Measurements from ENCODE around the gene TTLL6. TPM values are rescaled to one million over a fixed set of nuclear protein-coding genes. Genes with fewer than 3 reads are reported as not detected.

TTLL6 gene
- total and polyA plus RNA-seq, 8 donors, result 0.35 to 2.4 (median 1.4) TPM

DNA sequence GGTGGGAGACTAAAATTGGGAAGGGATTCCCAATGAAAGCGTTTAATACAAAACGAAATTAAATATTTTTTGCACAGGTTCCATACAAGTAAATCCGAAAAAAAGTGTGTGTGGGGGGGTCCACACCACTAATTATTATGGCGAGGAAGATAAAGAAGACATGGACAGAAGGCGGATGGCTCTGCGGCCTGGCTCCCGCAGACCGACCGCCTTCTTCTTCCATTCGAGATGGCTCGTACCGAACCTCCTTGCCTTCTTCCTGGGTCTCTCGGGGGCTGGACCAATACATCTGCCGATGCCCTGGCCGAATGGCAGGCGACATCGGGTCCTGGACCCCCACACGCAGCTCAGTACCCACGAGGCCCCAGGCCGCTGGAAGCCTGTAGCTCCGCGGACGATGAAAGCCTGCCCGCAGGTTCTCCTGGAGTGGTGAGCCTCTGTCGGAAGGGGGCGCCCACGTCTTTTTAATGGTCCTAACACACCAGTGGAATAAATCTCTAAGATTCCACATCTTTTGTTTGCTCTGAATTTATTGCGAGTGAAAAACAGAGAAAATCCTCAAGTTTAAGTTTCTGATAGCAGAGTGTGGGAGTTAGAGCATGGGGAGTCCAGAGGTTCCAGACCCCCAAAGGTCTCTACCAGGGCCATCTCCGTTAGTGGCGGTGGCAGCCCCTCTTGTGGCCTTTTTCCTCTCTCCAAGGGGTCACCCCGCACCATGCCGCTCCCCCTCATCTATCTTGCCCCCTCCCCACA is 92.6 kb downstream of the TTLL6 start:
- TF ChIP-seq, protein P1, sequence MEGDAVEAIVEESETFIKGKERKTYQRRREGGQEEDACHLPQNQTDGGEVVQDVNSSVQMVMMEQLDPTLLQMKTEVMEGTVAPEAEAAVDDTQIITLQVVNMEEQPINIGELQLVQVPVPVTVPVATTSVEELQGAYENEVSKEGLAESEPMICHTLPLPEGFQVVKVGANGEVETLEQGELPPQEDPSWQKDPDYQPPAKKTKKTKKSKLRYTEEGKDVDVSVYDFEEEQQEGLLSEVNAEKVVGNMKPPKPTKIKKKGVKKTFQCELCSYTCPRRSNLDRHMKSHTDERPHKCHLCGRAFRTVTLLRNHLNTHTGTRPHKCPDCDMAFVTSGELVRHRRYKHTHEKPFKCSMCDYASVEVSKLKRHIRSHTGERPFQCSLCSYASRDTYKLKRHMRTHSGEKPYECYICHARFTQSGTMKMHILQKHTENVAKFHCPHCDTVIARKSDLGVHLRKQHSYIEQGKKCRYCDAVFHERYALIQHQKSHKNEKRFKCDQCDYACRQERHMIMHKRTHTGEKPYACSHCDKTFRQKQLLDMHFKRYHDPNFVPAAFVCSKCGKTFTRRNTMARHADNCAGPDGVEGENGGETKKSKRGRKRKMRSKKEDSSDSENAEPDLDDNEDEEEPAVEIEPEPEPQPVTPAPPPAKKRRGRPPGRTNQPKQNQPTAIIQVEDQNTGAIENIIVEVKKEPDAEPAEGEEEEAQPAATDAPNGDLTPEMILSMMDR (IDR thresholded peaks at IDR 0.05), result peak; percentile 62 to 71
- ATAC-seq (peak; percentile 93), DNase-seq (peak; percentile 68 to 87 (median 80))
- H3K36me3 ChIP-seq, result no peaks in the 10 kb centered on the region
- peaks cover 98 to 100% of the 10 kb centered on the region in 2 donors for H3K27me3 ChIP-seq
- no peaks in the 10 kb centered on the region for H3K9me3 ChIP-seq
- no peak overlapping the region for H3K27ac ChIP-seq
- intact Hi-C loops (cut with DNase I), result loop anchor here in 1 of 2 donors (5.0 to 10.0 kb wide), 2 partner anchors 70 to 153 kb away; no protein-coding TSS in a partner anchor
- peaks cover 9 to 32% of the 10 kb centered on the region in 2 donors for H3K4me1 ChIP-seq
- no peak overlapping the region for H3K4me3 ChIP-seq

DNA sequence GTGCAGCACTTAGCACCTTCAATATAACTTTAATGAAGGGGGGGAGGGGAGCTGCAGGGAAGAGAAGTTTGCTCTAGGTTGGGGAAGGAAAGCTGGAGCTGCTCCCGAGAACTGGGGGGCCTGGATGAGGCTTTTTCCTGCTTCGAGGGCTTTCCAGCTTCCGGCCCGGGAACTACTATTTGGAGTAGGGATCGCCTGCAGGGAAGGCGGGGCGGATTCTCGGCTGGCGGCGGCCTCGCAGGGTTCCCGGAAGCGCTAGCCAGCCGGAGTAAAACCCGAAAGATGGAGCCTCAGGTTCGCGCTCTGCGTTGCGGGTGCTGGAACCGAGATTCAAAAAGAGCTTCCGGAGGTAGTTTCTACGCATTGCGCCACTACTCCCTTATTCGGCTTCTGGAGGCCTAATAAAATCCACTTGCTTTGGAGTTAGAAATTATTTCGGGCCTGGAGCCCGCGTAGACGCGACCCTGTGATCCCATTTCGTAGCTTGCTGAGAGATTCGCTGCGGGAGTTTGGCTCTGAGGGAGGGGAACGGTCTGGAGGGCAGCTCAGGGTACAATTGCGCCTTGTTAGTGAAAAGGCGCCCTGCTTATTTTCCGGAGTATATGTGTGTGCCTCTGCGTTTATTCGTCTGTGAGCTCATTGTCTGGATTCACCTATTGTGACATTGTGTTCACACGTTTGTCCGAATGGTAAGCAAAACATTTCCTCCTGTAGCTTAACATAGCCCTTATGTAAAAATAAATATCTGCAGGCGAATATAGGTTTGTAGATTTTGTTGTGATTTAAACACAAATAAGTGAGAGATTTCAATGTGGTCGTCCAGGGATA is 93.4 kb downstream of the TTLL6 start:
- Histone ChIP-seq H3K27me3 (peaks cover 99 to 100% of the 10 kb centered on the region in 2 donors), H3K4me1 (peaks cover 9 to 35% of the 10 kb centered on the region in 2 donors), H3K9me3 (no peaks in the 10 kb centered on the region), H3K4me3 (no peak overlapping the region), H3K36me3 (no peaks in the 10 kb centered on the region), H3K27ac (no peak overlapping the region)
- DNase-seq (no peak), ATAC-seq (no peak)
- TF ChIP-seq, protein P1 (IDR thresholded peaks at IDR 0.05), result no peak
- intact Hi-C loops (cut with DNase I), result loop anchor here in 1 of 2 donors (10.0 kb wide), 1 partner anchor 71 kb away; no protein-coding TSS in a partner anchor

DNA sequence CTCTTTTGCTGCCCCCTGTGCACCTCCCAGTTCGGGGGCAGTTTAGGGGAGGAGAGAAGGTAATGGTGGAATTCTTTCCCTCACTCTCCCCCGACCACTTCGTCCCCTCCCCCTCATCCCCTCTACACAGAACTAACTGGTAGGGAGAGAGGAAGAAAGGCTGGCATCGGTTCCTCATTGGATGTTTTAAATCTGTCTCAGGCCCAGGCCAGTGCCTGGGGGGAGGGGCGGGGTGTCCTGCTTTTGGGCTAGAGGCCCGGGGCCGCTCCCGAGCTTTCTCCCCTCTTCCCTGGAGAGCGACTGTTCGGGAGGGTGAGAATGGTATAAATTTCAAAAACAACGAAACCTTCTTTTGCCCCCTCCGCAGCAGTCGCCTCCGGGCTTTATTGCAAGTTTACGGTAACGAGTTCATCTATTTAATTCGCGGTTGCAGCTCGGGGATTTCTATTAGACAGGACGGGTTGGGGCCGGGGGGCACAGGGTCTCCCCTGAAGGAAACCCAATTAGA is 94.1 kb downstream of the TTLL6 start, which contains the start of gene PRAC2:
PRAC2 (plus strand) TSS at position 271 of the 508 bp plus-strand sequence. CDS start 1,226 bp downstream, outside the sequence.
- TF ChIP-seq, protein P1 (IDR thresholded peaks at IDR 0.05), result no peak
- ATAC-seq (no peak), DNase-seq (no peak)
- Histone ChIP-seq H3K4me1 (peaks cover 9 to 34% of the 10 kb centered on the region in 2 donors), H3K9me3 (no peaks in the 10 kb centered on the region), H3K27ac (no peak within 1 kb of the TSS), H3K4me3 (no peak within 1 kb of the TSS), H3K27me3 (peaks cover 99 to 100% of the 10 kb centered on the region in 2 donors), H3K36me3 (no peaks in the 10 kb centered on the region)
- intact Hi-C loops (cut with DNase I), result loop anchor here in 1 of 2 donors (10.0 kb wide), 1 partner anchor 72 kb away; no protein-coding TSS in a partner anchor

DNA sequence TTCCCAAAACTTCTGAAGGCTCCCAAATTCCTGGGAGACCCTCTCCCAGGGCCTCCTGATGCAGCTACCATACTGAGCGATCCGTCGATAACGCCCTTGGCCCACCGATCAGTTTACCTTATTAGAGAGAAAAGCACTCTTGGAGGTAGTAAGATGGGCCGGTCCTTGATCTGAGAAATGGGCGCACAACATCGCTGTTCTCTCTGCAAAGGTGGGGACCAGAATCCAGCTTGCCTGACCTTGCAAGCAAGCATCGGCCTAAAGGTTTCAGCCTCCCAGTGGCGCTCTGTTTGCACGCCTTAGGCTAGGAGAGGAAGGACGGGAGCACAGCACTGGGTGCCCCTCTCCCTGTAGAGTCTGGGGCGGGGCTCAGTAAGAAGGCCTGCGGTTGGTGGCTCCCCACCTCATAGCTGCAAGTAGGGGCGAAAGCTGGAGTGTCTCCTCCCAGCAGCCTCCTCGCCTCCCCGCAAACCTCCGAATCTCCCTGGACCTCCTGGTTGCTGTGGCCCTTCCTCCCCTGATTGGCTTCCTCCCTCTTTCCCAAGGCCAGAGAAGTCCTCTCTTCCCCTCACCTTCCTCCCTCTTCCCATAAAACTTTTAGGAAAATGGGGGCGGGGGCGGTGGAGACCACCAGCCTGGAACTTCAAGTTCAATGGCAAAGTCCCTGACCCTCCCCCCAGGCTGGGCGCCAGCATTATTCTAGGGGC is 94.7 kb downstream of the TTLL6 start, which contains the start of gene PRAC1:
PRAC1 (minus strand) TSS at position 318 of the 707 bp plus-strand sequence; CDS start at position 192, 126 bp downstream.
- intact Hi-C loops (cut with DNase I), result loop anchor here in 1 of 2 donors (10.0 kb wide), 1 partner anchor 72 kb away; no protein-coding TSS in a partner anchor

More for the DNA sequence above, 94.7 kb downstream of the TTLL6 start, which contains the start of gene PRAC1:
- no peak within 1 kb of the TSS for H3K27ac ChIP-seq
- H3K9me3 ChIP-seq, result no peaks in the 10 kb centered on the region
- DNase-seq (no peak), ATAC-seq (no peak)
- TF ChIP-seq, protein P1 (IDR thresholded peaks at IDR 0.05), result no peak
- peaks cover 9 to 34% of the 10 kb centered on the region in 2 donors for H3K4me1 ChIP-seq
- no peaks in the 10 kb centered on the region for H3K36me3 ChIP-seq
- H3K27me3 ChIP-seq, result peaks cover 99 to 100% of the 10 kb centered on the region in 2 donors
- H3K4me3 ChIP-seq, result no peak within 1 kb of the TSS

All from left lung (tissue), 10 donors.